ENCODE results near the gene GET4. TPM values are rescaled to one million over a fixed set of nuclear protein-coding genes. Genes with fewer than 3 reads are reported as not detected.
"Not testable (repeated sequence)": the region's sequence is repeated elsewhere in the genome, so short reads cannot be mapped to it uniquely, and the experiment has no call there.

The GET4 gene
- polyA plus RNA-seq, 3 donors: 45.2 to 62.0 (median 61.0) TPM

DNA sequence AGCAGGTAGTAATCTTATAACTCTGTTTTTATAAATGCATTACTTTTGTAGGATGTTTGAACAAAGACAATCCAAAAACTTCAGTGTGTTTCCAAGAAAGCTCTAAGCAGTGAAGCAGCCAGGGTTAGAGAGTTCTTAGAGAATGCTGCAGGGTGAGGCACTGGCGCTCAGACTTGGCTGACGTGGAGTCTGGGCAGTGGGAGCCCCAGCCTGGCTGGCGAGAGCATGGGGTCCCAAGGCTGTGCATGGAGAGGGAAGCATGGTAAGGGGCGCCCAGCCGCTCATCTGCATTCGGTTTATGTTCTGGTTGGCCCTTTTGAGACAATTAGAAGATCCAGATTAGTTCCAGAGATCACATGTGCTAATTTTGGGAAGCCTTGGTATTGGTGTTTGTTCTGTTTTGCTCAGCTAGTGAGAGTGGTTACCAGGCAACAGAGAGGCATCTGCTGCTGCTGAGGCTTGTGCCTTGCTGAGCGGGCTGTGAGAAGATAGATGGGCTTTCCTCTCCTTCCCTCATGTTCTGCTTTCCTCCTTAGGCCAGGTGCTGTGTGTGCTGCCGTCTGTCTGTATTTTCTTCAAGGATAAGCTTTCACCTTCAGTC lies 33.8 kb upstream of the GET4 start:
- no peak for DNase-seq

DNA sequence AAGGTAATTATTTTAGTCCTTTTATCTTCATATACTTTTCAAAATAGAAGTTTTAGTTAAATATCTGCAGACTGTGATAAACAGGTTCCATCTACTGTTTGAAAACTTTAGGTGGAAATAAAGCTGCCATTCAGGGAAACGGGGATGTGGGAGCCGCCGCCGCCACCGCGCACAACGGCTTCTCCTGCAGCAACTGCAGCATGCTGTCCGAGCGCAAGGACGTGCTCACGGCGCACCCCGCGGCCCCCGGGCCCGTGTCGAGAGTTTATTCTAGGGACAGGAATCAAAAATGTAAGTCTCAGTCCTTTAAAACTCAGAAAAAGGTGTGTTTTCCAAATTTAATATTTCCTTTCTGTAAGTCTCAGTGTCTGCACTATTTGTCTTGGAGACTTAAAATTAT lies 33.1 kb upstream of the GET4 start:
- no peak for DNase-seq

DNA sequence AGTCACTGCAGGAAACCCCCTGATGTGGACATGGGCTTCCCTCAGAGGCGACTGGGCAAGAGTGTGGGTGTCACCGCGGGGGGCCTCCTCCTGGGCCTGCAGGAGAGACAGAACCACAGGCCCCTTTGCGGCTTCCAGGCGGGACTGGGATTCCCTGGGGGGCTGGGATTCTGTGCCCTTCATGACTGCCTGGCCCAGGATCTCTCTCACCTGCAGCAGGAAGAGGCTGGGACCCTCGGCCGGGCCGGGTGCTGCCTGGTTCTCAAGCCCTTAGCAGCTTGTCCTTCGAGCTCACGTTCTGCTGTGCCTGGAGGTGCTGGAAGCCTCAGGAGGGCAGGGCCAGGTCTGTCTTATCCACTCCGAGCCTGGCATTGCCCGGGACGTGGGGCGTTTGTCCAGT lies 32.3 kb upstream of the GET4 start:
- no peak for DNase-seq

DNA sequence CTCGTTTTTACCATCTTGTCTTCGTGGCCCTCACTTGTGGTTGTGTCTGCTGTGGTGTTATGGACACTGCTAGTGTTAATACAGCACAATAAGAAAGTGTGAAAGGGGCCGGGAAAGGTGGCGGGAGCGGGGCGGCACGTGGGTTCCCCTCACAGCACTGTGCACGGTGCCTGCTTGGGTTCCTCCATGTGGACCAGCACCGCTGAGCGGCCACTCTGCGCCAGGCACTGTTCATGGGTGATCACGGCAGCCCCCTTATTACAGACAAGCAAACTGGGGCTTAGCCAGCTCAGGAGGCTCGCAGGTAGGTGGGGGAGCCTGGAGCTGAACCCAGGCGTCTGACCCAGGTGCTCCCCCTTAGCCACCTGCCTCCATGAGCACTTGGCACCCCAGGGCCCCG lies 31.8 kb upstream of the GET4 start:
- no peak for DNase-seq

DNA sequence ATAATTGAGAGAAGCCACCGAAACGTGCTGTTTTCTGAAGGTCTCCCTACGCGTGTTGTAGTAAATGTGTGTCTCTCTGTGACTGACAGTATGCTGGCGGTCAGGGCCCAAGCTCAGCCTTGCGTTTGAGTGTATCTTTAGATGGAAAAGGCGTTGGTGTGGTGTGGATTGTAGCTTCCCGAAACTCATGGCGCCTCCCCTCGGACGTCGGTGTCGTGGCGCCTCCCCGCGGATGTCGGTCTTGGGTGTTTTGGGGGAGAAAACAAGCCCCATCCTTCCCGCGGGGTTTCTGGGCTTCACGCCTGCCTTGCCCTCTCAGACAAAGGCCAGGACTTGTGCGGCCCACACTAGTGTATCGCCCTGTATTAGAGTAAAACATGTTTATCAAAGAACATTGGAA lies 31.3 kb upstream of the GET4 start:
- DNase-seq: no peak

DNA sequence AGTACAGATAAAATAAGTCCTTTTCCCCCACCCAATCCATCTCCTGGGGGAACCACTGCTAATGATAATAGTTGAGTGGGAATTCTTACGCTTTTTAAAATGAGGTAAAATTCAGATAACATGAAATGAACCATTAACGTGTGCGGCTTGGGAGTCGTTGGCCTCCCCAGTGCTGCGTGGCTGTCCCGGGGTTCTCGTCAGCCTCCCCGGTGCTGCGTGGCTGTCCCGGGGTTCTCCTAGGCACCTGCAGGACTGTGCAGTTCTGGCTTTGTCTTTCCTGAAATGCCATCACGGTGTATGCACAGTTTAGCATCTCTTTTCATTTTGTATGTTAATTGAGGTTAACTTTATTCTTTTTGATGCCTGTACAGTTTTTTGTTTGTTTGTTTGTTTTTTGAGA lies 30.6 kb upstream of the GET4 start:
- no peak for DNase-seq

DNA sequence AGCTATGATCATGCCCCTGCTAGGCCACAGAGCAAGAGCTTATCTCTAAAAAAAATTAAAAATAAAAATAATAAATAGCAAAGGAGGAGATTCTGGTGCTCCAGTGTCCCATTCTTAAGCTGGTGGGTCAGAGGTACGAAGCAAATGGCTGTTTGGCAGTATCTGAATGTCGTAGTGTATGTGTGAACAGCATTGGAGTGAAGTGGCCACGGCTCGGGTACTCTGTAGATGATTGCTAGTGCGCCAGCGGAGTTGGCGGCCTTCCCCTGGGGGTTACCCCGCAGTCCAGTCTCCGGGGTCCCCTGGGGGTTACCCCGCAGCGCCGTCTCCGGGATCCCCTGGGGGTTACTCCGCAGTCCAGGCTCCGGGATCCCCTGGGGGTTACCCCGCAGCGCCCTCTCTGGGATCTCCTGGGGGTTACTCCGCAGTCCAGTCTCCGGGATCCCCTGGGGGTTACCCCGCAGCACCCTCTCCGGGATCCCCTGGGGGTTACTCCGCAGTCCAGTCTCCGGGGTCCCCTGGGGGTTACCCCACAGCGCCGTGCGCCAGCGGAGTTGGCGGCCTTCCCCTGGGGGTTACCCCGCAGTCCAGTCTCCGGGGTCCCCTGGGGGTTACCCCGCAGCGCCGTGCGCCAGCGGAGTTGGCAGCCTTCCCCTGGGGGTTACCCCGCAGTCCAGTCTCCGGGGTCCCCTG lies 29.2 kb upstream of the GET4 start:
- not testable (repeated sequence) for DNase-seq

DNA sequence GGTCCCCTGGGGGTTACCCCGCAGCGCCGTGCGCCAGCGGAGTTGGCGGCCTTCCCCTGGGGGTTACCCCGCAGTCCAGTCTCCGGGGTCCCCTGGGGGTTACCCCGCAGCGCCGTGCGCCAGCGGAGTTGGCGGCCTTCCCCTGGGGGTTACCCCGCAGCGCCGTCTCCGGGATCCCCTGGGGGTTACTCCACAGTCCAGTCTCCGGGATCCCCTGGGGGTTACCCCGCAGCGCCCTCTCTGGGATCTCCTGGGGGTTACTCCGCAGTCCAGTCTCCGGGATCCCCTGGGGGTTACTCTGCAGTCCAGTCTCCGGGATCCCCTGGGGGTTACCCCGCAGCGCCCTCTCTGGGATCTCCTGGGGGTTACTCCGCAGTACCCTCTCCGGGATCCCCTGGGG lies 28.6 kb upstream of the GET4 start:
- DNase-seq: not testable (repeated sequence)

DNA sequence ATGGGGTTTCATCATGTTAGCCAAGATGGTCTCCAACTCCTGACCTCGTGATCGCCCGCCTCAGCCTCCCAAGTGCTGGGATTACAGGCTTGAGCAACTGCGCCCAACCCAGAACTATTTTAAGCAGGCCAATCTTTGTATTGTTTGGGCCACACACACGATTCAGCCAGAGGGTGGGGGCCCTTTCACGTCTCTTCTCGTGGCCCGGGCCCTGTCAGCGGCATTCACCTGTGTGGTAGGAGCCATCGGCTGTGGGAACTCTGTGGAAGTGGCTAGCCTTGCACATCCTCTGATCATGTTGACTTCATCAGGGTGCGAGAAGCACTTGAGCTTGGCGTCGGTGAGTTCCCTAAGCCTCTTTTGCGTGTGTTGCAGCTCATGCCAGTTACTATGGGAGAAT lies 27.2 kb upstream of the GET4 start:
- DNase-seq: no peak

DNA sequence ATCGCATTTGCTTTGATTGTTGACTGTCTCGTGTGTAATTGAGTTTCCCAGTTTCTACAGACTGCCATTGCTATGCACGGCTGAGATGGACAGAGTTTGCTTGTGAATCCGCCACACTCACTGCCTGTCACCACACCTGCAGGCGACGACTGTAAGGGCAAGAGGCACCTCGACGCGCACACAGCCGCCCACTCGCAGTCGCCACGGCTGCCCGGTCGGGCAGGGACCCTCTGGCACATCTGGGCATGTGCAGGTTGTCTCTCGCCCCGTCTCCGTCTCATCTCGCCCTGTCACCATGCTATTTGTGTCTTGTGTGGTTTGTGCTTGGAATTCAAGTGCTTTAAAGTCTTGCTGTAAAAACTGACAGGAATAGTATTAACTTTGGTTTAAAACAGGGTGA lies 26.6 kb upstream of the GET4 start:
- DNase-seq: no peak

DNA sequence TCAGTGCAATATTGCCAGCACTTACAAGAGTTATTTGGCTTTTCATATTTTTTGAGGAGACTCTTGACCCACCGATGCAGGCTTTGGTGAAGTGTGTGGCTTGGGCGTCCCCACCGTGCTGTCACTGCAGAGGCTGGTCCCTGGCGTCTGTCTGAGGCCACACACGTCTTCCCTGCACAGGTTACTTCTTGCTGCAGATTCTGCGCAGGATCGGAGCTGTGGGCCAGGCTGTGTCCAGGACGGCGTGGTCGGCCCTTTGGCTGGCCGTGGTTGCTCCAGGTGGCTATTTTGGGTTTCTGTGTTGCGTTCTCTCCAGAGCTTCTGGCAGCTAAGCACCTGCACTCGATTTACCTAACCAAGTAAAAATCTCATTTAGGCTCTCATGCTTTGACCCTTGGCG lies 25.1 kb upstream of the GET4 start:
- no peak for DNase-seq

DNA sequence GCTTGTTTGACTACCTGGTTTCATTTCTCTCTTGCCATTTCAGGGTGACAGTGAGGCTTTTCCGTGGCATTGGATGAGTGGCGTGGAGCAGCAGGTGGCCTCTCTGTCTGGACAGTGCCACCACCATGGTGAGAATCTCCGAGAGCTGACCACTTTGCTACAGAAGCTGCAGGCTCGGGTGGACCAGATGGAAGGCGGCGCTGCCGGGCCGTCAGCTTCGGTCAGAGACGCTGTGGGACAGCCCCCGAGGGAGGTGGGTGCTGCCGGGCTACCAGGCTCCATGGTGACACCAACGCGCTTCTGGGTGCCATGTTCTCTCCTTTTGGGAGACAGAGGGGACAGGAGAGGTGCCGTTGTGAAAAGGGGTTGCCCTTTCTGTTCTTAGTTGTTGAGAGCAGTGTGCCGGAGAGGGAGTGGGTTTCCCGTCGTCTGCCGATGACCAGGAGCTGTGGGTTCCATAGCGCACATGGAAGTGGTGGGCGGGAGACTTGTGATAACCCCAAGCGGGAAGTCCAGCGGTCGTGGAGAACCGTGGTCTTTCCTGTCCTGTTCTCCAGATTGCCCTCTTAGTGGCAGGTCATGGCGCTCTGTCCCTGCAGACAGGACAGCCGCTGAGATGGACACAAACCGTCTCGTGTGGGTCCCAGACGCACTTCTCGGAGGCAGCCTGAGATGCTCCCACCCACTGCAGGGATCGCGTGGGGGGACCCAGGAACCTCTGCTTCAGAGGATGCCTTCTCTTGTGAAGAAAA lies 22.8 kb upstream of the GET4 start:
- no peak for DNase-seq

DNA sequence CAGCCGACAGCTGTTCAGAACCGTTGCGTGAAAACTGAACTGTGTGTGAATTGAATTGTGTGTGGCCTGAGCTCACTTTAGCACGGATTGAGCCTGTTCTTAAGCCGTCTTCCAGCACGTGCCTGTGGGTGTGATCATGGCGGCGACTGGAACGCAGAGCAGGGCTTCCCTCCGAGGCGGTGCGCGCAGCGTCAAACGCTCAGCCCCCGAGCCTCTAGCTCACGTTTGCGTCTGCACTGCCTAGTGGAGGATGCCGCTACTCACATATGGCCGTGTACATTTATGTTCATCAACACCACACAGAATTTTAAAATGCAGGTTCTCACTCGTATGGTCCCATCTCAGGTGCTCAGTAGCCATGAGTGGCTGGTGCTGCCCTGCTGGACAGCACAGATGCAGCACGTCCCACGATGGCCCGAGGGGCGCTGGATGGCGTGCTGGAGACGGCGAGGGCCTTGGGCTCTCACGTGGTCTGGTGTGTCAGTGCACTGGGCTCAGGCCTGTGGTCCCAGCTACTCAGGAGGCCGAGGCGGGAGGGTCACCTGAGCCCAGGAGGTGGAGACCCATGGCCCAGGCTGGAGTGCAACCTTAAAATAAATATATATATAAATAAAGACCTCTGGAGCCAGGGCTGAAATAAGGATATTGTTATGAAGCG lies 22.1 kb upstream of the GET4 start:
- no peak for DNase-seq

DNA sequence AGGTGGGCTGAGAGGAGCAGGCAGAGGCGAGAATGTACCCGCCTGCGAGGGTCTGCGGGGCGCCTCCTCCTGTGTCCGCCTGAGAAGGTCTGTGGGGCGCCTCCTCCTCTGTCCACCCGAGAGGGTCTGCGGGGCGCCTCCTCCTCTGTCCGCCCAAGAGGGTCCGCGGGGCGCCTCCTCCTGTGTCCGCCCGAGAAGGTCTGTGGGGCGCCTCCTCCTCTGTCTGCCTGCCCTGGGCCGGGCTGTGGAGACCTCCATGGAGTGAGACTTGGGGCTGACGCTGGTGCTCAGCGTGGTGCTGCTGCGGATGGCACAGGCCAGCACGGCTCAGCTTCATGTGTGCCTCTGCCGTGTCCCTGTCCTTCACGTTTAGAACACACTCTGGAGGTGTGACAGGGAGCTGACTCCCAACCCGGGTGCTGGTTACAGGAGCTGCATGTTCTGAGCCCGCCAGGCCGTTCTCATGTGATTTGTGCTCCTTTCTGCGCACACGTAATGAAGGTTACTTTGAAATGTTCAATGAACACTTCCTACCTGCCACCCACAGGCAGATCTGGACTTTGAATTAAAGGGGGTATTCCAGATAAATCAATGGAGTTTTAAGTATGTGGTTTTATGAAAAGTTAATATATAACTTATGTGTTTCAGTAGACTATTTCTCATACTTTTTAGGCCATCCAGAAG lies 20.5 kb upstream of the GET4 start:
- DNase-seq: no peak

DNA sequence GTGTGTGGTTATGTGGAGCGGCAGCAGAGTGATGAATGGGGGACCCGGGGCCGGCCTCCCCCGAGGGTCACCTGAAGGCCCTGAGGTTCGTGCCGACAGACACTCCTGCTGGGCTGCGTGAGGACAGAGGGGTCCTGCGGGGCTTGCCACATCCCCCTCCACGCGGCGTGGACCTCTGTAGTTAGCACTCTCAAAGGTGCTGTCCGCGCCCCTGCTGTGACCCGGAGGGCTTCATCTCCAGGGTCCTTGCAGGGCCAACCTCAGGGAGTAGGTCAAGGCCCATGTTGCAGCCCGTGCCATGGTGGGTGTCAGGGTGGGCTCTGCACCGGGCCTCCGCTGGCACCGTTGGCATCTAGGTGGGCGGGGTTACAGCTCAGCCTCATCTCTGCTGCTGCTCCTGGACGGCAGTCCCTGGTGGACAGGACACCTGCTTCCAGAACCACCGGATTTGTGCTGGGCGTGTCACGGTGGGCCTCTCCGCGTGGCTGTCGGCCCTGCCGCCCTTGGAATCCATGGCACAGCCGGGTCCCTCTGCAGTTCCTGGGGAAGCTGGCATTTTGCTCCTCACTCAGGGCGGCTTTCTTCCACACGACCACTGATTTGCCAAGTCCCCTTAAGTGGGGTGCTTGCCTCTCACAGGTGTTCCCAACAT lies 19.8 kb upstream of the GET4 start:
- no peak for DNase-seq

DNA sequence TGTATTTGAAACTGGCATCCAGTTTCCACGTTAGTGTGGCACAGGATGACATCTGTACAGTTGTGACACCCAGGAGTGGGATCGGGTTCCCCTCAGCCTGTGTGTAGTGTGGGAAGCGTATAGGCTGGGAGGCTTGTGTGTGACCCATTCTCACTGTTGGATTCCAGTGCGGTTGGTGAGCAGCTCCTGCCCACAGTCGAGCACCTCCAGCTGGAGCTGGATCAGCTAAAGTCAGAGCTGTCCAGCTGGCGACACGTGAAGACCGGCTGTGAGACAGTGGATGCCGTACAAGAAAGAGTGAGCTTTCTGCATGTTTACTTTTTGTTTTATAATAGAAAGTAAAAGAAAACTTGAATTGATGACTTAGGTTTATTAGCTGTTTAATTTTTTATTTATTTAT lies 18.7 kb upstream of the GET4 start:
- no peak for DNase-seq

DNA sequence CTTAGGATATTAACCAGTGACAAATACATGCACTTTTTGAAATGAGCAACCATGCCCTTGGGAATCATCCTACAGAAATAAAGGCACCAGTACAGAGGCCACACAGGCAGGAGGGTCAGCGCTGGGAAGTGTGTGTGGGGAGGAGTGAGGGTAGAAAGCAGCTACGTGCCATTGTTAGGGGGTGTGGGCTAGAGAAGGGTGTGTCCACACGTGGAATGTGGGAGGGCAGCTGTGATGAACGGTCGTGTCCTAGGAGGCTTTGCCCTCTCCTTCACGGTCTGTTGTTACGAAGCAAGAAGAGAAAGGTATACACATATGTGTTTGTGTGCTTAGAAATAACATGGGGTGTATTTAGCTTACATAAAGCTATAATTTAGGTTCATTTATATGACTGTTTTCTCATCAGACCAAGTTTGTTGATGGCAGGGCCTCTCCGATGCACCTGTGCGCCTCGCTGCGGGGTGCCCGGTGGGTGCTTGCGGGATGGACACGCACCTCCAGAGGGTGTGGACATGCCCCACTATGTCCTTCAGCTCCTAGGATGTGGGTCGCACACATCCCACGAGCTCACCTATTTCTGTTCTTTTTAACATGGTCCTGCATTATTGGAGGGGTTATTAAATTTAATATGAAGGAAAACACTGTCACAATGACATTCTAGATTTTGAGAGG lies 16.9 kb upstream of the GET4 start:
- DNase-seq: no peak

DNA sequence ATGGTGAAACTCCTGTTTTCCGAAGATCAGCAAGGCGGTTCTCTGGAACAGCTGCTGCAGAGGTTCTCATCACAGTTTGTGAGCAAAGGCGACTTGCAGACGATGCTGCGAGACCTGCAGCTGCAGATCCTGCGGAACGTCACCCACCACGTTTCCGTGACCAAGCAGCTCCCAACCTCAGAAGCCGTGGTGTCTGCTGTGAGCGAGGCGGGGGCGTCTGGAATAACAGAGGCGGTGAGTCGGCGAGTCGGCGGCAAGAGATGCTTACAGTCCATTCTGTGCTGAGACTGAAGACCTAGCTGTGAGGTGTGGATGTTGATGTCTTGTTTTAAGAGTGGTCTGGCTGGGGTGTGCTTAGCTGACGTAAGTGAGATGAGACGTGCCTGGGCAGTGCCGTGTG lies 16.2 kb upstream of the GET4 start:
- DNase-seq: no peak

DNA sequence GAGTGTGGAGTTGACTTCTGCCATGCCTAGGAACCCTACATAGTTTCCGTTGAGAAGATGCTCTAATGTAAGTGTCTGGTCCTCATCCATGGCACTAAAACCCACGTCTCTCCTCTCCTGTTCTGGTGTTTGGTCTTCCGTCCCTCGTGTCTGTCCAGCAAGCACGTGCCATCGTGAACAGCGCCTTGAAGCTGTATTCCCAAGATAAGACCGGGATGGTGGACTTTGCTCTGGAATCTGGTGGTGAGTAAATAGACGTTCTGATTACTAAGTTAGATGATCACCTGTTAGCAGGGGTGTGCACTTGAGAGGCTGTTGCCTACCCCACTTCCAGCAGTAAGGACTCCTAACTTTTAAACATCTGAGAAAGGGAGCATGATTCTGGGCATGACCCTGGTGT lies 15.1 kb upstream of the GET4 start:
- no peak for DNase-seq

DNA sequence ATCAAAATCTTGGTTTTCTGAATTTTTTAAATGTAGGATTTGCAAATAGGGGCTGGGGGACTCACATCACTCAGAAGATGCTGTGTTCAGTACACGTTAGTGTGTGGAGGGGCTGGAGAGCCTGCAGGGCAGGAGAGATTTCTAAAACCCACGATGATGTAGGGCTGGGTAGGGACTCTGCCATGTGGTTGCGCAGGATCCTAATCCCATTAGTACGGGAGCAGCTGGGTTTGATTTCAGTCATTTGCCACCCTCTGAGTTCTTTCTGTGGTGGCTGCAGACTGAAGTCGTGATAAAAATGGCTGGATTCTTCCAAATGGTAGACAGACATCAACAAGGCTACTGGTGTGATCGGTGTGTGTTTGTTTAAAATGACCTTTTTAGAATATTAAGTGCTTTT lies 14.2 kb upstream of the GET4 start:
- no peak for DNase-seq

DNA sequence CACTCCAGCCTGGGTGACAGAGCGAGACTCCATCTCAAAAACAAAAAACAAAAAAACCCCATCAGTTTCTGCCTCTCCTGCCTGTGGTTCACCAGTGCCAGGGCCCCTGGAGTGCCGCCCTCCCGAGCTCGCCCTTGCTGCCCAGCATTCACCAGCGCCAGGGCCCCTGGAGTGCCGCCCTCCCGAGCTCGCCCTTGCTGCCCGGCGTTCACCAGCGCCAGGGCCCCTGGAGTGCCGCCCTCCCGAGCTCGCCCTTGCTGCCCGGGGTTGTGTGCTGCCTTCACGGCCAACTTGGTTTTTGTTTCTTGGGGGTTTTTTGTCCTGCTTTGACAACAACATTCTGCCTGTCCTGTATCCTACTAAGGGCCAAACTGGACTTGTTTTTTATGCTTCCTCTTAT lies 13.2 kb upstream of the GET4 start:
- no peak for DNase-seq
